Measurements from ENCODE around the gene COMT.

Gene COMT

GRCh38 chr22:19977296-19978243 is 36.0 kb downstream of the COMT start:
- Histone ChIP-seq H3K36me3 (peaks cover 64% of the 10 kb centered on the region), H3K4me3 (ENCODE audit: low read depth, low read length) (no peak overlapping the region), H3K9me3 (ENCODE audit: severe bottlenecking) (no peaks in the 10 kb centered on the region), H3K27me3 (ENCODE audit: insufficient read depth, low read depth, severe bottlenecking) (no peaks in the 10 kb centered on the region), H3K27ac (no peak overlapping the region; the same call in 1 of the 2 replicates)
- DNase-seq, result no peak
- TF ChIP-seq CTCF (IDR thresholded peaks at IDR 0.05; ENCODE audit: low read depth, low read length), result no peak

GRCh38 chr22:19978748-19979147 is 37.2 kb downstream of the COMT start:
- Histone ChIP-seq H3K9me3 (ENCODE audit: severe bottlenecking) (no peaks in the 10 kb centered on the region), H3K27me3 (ENCODE audit: insufficient read depth, low read depth, severe bottlenecking) (no peaks in the 10 kb centered on the region), H3K36me3 (peaks cover 54% of the 10 kb centered on the region), H3K4me3 (ENCODE audit: low read depth, low read length) (no peak overlapping the region), H3K27ac (no peak overlapping the region)
- no peak for TF ChIP-seq CTCF (IDR thresholded peaks at IDR 0.05; ENCODE audit: low read depth, low read length)
- DNase-seq, result no peak

- DNase-seq, result no peak
- no peaks in the 10 kb centered on the region for H3K9me3 ChIP-seq (ENCODE audit: severe bottlenecking)
- H3K36me3 ChIP-seq, result peaks cover 49% of the 10 kb centered on the region
- H3K27me3 ChIP-seq (ENCODE audit: insufficient read depth, low read depth, severe bottlenecking), result no peaks in the 10 kb centered on the region
- H3K4me3 ChIP-seq (ENCODE audit: low read depth, low read length), result no peak overlapping the region
- no peak overlapping the region for H3K27ac ChIP-seq
- TF ChIP-seq CTCF (IDR thresholded peaks at IDR 0.05; ENCODE audit: low read depth, low read length), result no peak
These were observed 38.3 kb downstream of the COMT start for GRCh38 chr22:19979712-19980493.

- no peak for TF ChIP-seq CTCF (IDR thresholded peaks at IDR 0.05; ENCODE audit: low read depth, low read length)
- no peak overlapping the region for H3K4me3 ChIP-seq (ENCODE audit: low read depth, low read length)
- no peaks in the 10 kb centered on the region for H3K27me3 ChIP-seq (ENCODE audit: insufficient read depth, low read depth, severe bottlenecking)
- H3K27ac ChIP-seq, result no peak overlapping the region
- H3K9me3 ChIP-seq (ENCODE audit: severe bottlenecking), result no peaks in the 10 kb centered on the region
- H3K36me3 ChIP-seq, result peaks cover 49% of the 10 kb centered on the region
- no peak for DNase-seq
These were observed 39.2 kb downstream of the COMT start for GRCh38 chr22:19980766-19981165.

- no peak for DNase-seq
- Histone ChIP-seq H3K9me3 (ENCODE audit: severe bottlenecking) (no peaks in the 10 kb centered on the region), H3K4me3 (ENCODE audit: low read depth, low read length) (no peak overlapping the region), H3K27ac (no peak overlapping the region), H3K36me3 (peaks cover 45% of the 10 kb centered on the region), H3K27me3 (ENCODE audit: insufficient read depth, low read depth, severe bottlenecking) (no peaks in the 10 kb centered on the region)
- no peak for TF ChIP-seq CTCF (IDR thresholded peaks at IDR 0.05; ENCODE audit: low read depth, low read length)
These were observed 39.8 kb downstream of the COMT start for GRCh38 chr22:19981171-19981960.
